ENCODE measurements around the gene OR2AE1.

DNA sequence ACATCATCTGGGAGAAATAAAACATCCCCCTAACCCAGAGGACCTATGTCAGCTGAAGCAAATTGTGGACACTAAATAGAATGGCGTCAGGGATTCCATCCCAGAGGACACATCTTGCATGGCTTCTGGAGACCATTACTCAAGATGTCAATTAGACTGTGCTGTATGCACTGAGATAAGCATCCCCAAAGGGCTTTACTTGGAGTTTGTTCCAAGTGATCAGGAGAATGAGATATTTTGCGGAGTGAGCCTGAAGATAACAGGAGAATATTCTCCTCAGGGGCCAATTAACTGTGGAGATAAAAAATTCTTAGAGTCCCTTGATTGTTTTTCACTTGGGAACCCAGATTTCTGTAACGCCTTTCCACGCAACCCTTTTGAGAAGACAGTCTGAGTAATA, 4.5 kb upstream of the OR2AE1 start:
- TF ChIP-seq CTCF (IDR thresholded peaks at IDR 0.05; ENCODE audit: low read length) (no peak), EZH2 (IDR thresholded peaks at IDR 0.05; ENCODE audit: borderline replicate concordance, low read length) (no peak)

Measured in OCI-LY1 (cell line).